ENCODE results near the gene METTL16. TPM values are rescaled to one million over a fixed set of nuclear protein-coding genes. Genes with fewer than 3 reads are reported as not detected.

The METTL16 gene
- total and polyA plus RNA-seq, 2 donors from 2014 or later = 18.0 to 37.2 TPM

GRCh38 chr17:2453325-2453724 lies 58.4 kb downstream of the METTL16 start:
- peaks cover 0 to 5% (median 2%) of the 10 kb centered on the region in 3 donors for H3K4me1 ChIP-seq (ENCODE audit: control insufficient read depth in 2 of 3, insufficient read depth in 2 of 3, low read depth in 1 of 3, low read length in 3 of 3)
- no peak overlapping the region for H3K9ac ChIP-seq (ENCODE audit: low read length in 3 of 3)
- TF ChIP-seq, protein P1, sequence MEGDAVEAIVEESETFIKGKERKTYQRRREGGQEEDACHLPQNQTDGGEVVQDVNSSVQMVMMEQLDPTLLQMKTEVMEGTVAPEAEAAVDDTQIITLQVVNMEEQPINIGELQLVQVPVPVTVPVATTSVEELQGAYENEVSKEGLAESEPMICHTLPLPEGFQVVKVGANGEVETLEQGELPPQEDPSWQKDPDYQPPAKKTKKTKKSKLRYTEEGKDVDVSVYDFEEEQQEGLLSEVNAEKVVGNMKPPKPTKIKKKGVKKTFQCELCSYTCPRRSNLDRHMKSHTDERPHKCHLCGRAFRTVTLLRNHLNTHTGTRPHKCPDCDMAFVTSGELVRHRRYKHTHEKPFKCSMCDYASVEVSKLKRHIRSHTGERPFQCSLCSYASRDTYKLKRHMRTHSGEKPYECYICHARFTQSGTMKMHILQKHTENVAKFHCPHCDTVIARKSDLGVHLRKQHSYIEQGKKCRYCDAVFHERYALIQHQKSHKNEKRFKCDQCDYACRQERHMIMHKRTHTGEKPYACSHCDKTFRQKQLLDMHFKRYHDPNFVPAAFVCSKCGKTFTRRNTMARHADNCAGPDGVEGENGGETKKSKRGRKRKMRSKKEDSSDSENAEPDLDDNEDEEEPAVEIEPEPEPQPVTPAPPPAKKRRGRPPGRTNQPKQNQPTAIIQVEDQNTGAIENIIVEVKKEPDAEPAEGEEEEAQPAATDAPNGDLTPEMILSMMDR (IDR thresholded peaks at IDR 0.05; ENCODE audit: borderline replicate concordance, extremely low read depth, insufficient read depth) = no peak
- FAIRE-seq (no peak), DNase-seq (no peak)
- peaks cover 0 to 5% (median 4%) of the 10 kb centered on the region in 3 donors for H3K36me3 ChIP-seq (ENCODE audit: control insufficient read depth in 2 of 3, insufficient read depth in 3 of 3, low read length in 3 of 3)
- no peak overlapping the region for H3K27ac ChIP-seq (ENCODE audit: low read depth in 2 of 2, low read length in 2 of 2)
- H3K27me3 ChIP-seq (ENCODE audit: control insufficient read depth, insufficient read depth, low read length) = no peaks in the 10 kb centered on the region
- H3K9me3 ChIP-seq (ENCODE audit: control insufficient read depth in 2 of 3, insufficient read depth in 1 of 3, low read length in 3 of 3) = no peaks in the 10 kb centered on the region
- intact Hi-C loops (cut with DNase I) = no loop called here
- H3K4me3 ChIP-seq (ENCODE audit: low read length in 3 of 3) = no peak overlapping the region

DNA sequence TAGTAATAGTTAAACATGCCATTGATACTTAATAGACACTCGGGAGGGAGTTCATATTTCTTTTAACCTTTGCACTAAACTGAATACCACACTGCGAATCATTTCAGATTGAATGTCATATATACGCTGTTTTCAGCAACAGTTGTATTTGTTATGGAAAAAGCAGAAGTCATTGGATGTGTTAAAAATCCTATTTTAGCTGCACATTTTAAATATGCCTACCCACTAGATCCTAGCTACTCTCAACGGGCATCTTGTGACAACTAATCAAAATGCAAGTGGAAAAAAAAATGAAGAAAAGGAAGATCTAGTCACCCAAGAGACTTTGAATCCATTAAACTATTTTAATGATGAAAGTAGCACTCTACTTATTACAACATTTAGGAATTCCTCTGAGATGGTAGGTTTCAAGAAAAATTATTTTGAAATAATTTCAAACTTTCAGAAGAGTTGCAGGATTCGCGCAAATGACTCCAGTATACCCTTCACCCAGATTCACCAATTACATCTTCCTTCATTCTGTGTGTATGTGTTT lies 59.4 kb downstream of the METTL16 start:
- TF ChIP-seq, protein P1 (IDR thresholded peaks at IDR 0.05; ENCODE audit: borderline replicate concordance, extremely low read depth, insufficient read depth) = no peak
- DNase-seq (no peak), FAIRE-seq (no peak)
- Histone ChIP-seq H3K4me3 (ENCODE audit: low read length in 3 of 3) (no peak overlapping the region), H3K4me1 (ENCODE audit: control insufficient read depth in 2 of 3, insufficient read depth in 2 of 3, low read depth in 1 of 3, low read length in 3 of 3) (peaks cover 0 to 5% (median 2%) of the 10 kb centered on the region in 3 donors), H3K9ac (ENCODE audit: low read length in 3 of 3) (no peak overlapping the region), H3K36me3 (ENCODE audit: control insufficient read depth in 2 of 3, insufficient read depth in 3 of 3, low read length in 3 of 3) (peaks cover 0 to 5% (median 4%) of the 10 kb centered on the region in 3 donors), H3K27ac (ENCODE audit: low read depth in 2 of 2, low read length in 2 of 2) (no peak overlapping the region), H3K9me3 (ENCODE audit: control insufficient read depth in 2 of 3, insufficient read depth in 1 of 3, low read length in 3 of 3) (no peaks in the 10 kb centered on the region), H3K27me3 (ENCODE audit: control insufficient read depth, insufficient read depth, low read length) (no peaks in the 10 kb centered on the region)
- intact Hi-C loops (cut with DNase I) = no loop called here

DNA sequence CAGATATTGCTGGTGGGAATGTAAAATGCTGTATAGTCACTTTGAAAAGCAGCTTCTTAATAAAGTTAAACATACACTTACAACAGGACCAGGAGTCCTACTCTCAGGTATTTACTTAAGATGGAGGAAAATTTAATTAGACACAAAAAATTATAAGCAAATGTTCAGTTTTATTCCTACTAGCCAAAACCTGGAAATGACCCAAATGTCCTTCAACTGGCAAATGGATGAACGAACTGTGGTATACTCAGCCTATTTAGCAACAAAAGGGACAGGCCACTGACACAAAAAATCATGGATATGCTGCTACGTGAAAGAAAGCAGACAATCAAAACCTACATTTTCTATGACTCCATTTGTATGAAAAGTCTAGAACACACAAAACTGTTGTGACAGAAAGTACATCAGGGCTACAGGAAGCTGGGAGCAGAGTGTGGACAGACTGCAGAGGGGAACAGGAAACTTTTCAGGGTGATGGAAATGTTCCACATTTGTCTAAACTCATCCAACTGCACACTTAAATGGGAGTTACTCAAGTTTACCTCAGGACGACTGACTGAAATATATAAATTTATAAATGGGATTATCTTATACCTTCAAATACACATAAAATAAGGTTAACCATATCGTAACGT lies 61.6 kb downstream of the METTL16 start:
- no peak for DNase-seq
- H3K27ac ChIP-seq (ENCODE audit: low read depth in 2 of 2, low read length in 2 of 2) = no peak overlapping the region
- no peaks in the 10 kb centered on the region for H3K36me3 ChIP-seq (ENCODE audit: control insufficient read depth in 2 of 3, insufficient read depth in 3 of 3, low read length in 3 of 3)
- no peak overlapping the region for H3K4me3 ChIP-seq (ENCODE audit: low read length in 3 of 3)
- FAIRE-seq = no peak
- intact Hi-C loops (cut with DNase I) = no loop called here
- no peak overlapping the region for H3K9ac ChIP-seq (ENCODE audit: low read length in 3 of 3)
- H3K27me3 ChIP-seq (ENCODE audit: control insufficient read depth, insufficient read depth, low read length) = no peaks in the 10 kb centered on the region
- H3K9me3 ChIP-seq (ENCODE audit: control insufficient read depth in 2 of 3, insufficient read depth in 1 of 3, low read length in 3 of 3) = peaks cover 0 to 2% (median 0%) of the 10 kb centered on the region in 3 donors
- TF ChIP-seq, protein P1 (IDR thresholded peaks at IDR 0.05; ENCODE audit: borderline replicate concordance, extremely low read depth, insufficient read depth) = no peak
- H3K4me1 ChIP-seq (ENCODE audit: control insufficient read depth in 2 of 3, insufficient read depth in 2 of 3, low read depth in 1 of 3, low read length in 3 of 3) = peaks cover 0 to 5% (median 2%) of the 10 kb centered on the region in 3 donors

All from kidney (tissue), 14 donors.